ENCODE results near the gene GABARAP.

DNA sequence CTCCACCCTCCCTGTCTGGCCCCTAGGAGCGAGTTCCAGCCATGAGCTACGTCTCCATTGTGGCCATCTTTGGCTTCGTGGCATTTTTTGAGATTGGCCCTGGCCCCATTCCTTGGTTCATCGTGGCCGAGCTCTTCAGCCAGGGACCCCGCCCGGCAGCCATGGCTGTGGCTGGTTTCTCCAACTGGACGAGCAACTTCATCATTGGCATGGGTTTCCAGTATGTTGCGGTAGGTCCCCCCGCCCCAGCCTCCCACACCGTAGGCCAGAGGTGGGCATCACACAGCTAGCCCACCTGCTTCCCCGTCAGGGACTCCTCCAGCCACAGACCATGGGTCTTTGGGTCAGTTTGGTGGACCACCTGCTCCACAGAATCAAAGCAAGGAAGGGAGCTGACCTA is 43.4 kb upstream of the GABARAP start:
- TF ChIP-seq TAF1 (IDR thresholded peaks at IDR 0.05; ENCODE audit: low read depth, low read length), result no peak
- TF ChIP-seq POLR2AphosphoS5 (IDR thresholded peaks at IDR 0.05; ENCODE audit: low read depth, low read length), result no peak
- TF ChIP-seq POLR2A (IDR thresholded peaks at IDR 0.05; ENCODE audit: low read depth, low read length), result no peak
- no peak for TF ChIP-seq SPI1 (IDR thresholded peaks at IDR 0.05; ENCODE audit: low read depth, low read length)

Measured in GM12891 (cell line).